GM18868 (cell line): ENCODE measurements around the gene SNAPC4.

Experiments used
- ATAC-seq: cut with Tn5 transposase; IDR thresholded peaks from one replicate; pipeline ENCODE4 v1.9.1; 2021; ENCODE audit warnings: mild to moderate bottlenecking, moderate library complexity; ENCODE audit not compliant: unreplicated experiment

Gene SNAPC4

GRCh38 chr9:136393531-136393930 lies 6.4 kb downstream of the SNAPC4 start:
- ATAC-seq = no peak

- ATAC-seq = no peak
These were observed 7.2 kb downstream of the SNAPC4 start for GRCh38 chr9:136392538-136393449.

GRCh38 chr9:136391737-136392537 lies 8.0 kb downstream of the SNAPC4 start:
- ATAC-seq = no peak

- no peak for ATAC-seq
These were observed 10.6 kb downstream of the SNAPC4 start for GRCh38 chr9:136389396-136389795.

- no peak for ATAC-seq
These were observed 12.8 kb downstream of the SNAPC4 start for GRCh38 chr9:136387217-136387616.

- ATAC-seq = no peak
These were observed 14.0 kb downstream of the SNAPC4 start for GRCh38 chr9:136386018-136386417.

GRCh38 chr9:136385015-136385414 lies 15.0 kb downstream of the SNAPC4 start:
- ATAC-seq = no peak

- no peak for ATAC-seq
These were observed 16.5 kb downstream of the SNAPC4 start for GRCh38 chr9:136383436-136383835.

GRCh38 chr9:136381966-136382513 lies 17.9 kb downstream of the SNAPC4 start:
- no peak for ATAC-seq

GRCh38 chr9:136381311-136381710 lies 18.7 kb downstream of the SNAPC4 start:
- no peak for ATAC-seq

GRCh38 chr9:136380381-136380780 lies 19.6 kb downstream of the SNAPC4 start:
- no peak for ATAC-seq

- no peak for ATAC-seq
These were observed 20.1 kb downstream of the SNAPC4 start for GRCh38 chr9:136379891-136380290.

GRCh38 chr9:136379401-136379800 lies 20.6 kb downstream of the SNAPC4 start:
- ATAC-seq = no peak

- no peak for ATAC-seq
These were observed 21.0 kb downstream of the SNAPC4 start for GRCh38 chr9:136379003-136379287.

- ATAC-seq = no peak
These were observed 21.6 kb downstream of the SNAPC4 start for GRCh38 chr9:136378170-136379002.

GRCh38 chr9:136377341-136378169 lies 22.4 kb downstream of the SNAPC4 start:
- no peak for ATAC-seq

GRCh38 chr9:136376457-136376856 lies 23.5 kb downstream of the SNAPC4 start:
- no peak for ATAC-seq

GRCh38 chr9:136375096-136375495 lies 24.9 kb downstream of the SNAPC4 start:
- ATAC-seq = no peak

GRCh38 chr9:136374183-136374575 lies 25.8 kb downstream of the SNAPC4 start:
- ATAC-seq = no peak
